H9 (cell line): Measurements from ENCODE around the gene EVI5L. TPM values are rescaled to one million over a fixed set of nuclear protein-coding genes. Genes with fewer than 3 reads are reported as not detected.

Experiments used
- DNase-seq: peaks from one replicate; pipeline ENCODE4 v3.0.0-alpha.2; 2017
- H2AFZ ChIP-seq: one replicate; pipeline ENCODE4 v1.6.1; 2013; ENCODE audit warnings: mild to moderate bottlenecking, low read length, control low read depth, moderate library complexity
- H2AK5ac ChIP-seq: 2 replicates; pipeline ENCODE4 v1.6.1; 2013; ENCODE audit warnings: low read length, control low read depth, mixed read lengths; ENCODE audit not compliant: insufficient read length
- H2BK120ac ChIP-seq: one replicate; pipeline ENCODE4 v1.6.1; 2013; ENCODE audit warnings: low read depth, mild to moderate bottlenecking, low read length, control low read depth, inconsistent platforms; ENCODE audit not compliant: poor library complexity, severe bottlenecking
- H2BK12ac ChIP-seq: 2 replicates; pipeline ENCODE4 v1.6.1; 2013; ENCODE audit warnings: low read length, control low read depth, mixed read lengths, low read depth; ENCODE audit not compliant: insufficient read length
- H2BK15ac ChIP-seq: 2 replicates; pipeline ENCODE4 v1.6.1; 2013; ENCODE audit warnings: low read depth, low read length, control low read depth
- H2BK20ac ChIP-seq: one replicate; pipeline ENCODE4 v1.6.1; 2013; ENCODE audit warnings: low read depth, mild to moderate bottlenecking, low read length, control low read depth, inconsistent platforms; ENCODE audit not compliant: poor library complexity, severe bottlenecking
- H2BK5ac ChIP-seq: 2 replicates; pipeline ENCODE4 v1.6.1; 2013; ENCODE audit warnings: low read length, control low read depth, mixed read lengths; ENCODE audit not compliant: insufficient read length
- H3K14ac ChIP-seq: 2 replicates; pipeline ENCODE4 v1.6.1; 2013; ENCODE audit warnings: low read length, control low read depth; ENCODE audit not compliant: insufficient read depth
- H3K18ac ChIP-seq: 2 replicates; pipeline ENCODE4 v1.6.1; 2013; ENCODE audit warnings: low read depth, mild to moderate bottlenecking, mixed read lengths, low read length, control low read depth; ENCODE audit not compliant: insufficient read length
- H3K23ac ChIP-seq: 2 replicates; pipeline ENCODE4 v1.6.1; 2013; ENCODE audit warnings: low read length, control low read depth, mixed read lengths, low read depth; ENCODE audit not compliant: insufficient read length
- H3K23me2 ChIP-seq: 2 replicates; pipeline ENCODE4 v1.6.1; 2013; ENCODE audit warnings: low read depth, mild to moderate bottlenecking, mixed read lengths, low read length, control low read depth; ENCODE audit not compliant: insufficient read length, poor library complexity, severe bottlenecking
- H3K27ac ChIP-seq: 2 replicates; pipeline ENCODE4 v1.5.1; 2013; ENCODE audit warnings: low read length, control low read depth, mixed read lengths, low read depth; ENCODE audit not compliant: insufficient read length
- H3K27me3 ChIP-seq: 2 replicates; pipeline ENCODE4 v1.6.1; 2013; ENCODE audit warnings: low read length, control low read depth, inconsistent platforms; ENCODE audit not compliant: insufficient read depth
- H3K4ac ChIP-seq: 2 replicates; pipeline ENCODE4 v1.6.1; 2013; ENCODE audit warnings: low read depth, mild to moderate bottlenecking, control low read depth, inconsistent platforms, low read length, moderate library complexity
- H3K4me1 ChIP-seq: 2 replicates; pipeline ENCODE4 v1.6.1; 2013; ENCODE audit warnings: low read length, control low read depth, inconsistent platforms; ENCODE audit not compliant: insufficient read depth
- H3K4me2 ChIP-seq: 2 replicates; pipeline ENCODE4 v1.6.1; 2013; ENCODE audit warnings: low read length, control low read depth, mixed read lengths; ENCODE audit not compliant: insufficient read length, insufficient read depth
- H3K56ac ChIP-seq: 2 replicates; pipeline ENCODE4 v1.6.1; 2013; ENCODE audit warnings: low read depth, mild to moderate bottlenecking, mixed read lengths, low read length, control low read depth; ENCODE audit not compliant: insufficient read length
- H3K79me1 ChIP-seq: 2 replicates; pipeline ENCODE4 v1.6.1; 2013; ENCODE audit warnings: low read depth, mild to moderate bottlenecking, moderate library complexity, low read length, control low read depth, inconsistent platforms; ENCODE audit not compliant: insufficient read depth, poor library complexity, severe bottlenecking
- H3K79me2 ChIP-seq: 2 replicates; pipeline ENCODE4 v1.6.1; 2013; ENCODE audit warnings: low read length, control low read depth, inconsistent platforms; ENCODE audit not compliant: insufficient read depth
- H3K9ac ChIP-seq: 2 replicates; pipeline ENCODE4 v1.6.1; 2013; ENCODE audit warnings: low read length, control low read depth, mixed read lengths; ENCODE audit not compliant: insufficient read length; ENCODE audit errors: extremely low read depth
- H3K9me3 ChIP-seq: one replicate; pipeline ENCODE4 v1.6.1; 2013; ENCODE audit warnings: low read depth, low read length, inconsistent platforms; ENCODE audit not compliant: control insufficient read depth
- H3T11ph ChIP-seq: one replicate; pipeline ENCODE4 v1.6.1; 2013; ENCODE audit warnings: mild to moderate bottlenecking, low read length, control low read depth, inconsistent platforms
- H4K20me1 ChIP-seq: one replicate; pipeline ENCODE4 v1.6.1; 2013; ENCODE audit not compliant: control insufficient read depth, insufficient read length, insufficient read depth
- H4K5ac ChIP-seq: 2 replicates; pipeline ENCODE4 v1.6.1; 2013; ENCODE audit warnings: low read depth, mild to moderate bottlenecking, mixed read lengths, low read length, control low read depth; ENCODE audit not compliant: insufficient read length
- H4K8ac ChIP-seq: replicated peaks from 2 replicates; pipeline ENCODE4 v1.6.1; 2013; ENCODE audit warnings: low read length, control low read depth, mixed read lengths, low read depth; ENCODE audit not compliant: insufficient read length
- H4K91ac ChIP-seq: 2 replicates; pipeline ENCODE4 v1.6.1; 2013; ENCODE audit warnings: low read depth, mild to moderate bottlenecking, moderate library complexity, mixed read lengths, low read length, control low read depth; ENCODE audit not compliant: insufficient read length
- H3K27ac Mint-ChIP-seq, 3 experiments: 2 replicates in 2 of 3; 3 replicates in 1 of 3; pipeline ENCODE4 v1.8.0; 2020 to 2021; ENCODE audit warnings: mixed read lengths in 3 of 3, mild to moderate bottlenecking in 1 of 3, moderate library complexity in 1 of 3
- H3K27me3 Mint-ChIP-seq: 2 replicates; pipeline ENCODE4 v1.8.0; 2021; ENCODE audit warnings: low read depth, mild to moderate bottlenecking, moderate library complexity, mixed read lengths
- H3K36me3 Mint-ChIP-seq, 3 experiments: 2 replicates in 2 of 3; 3 replicates in 1 of 3; pipeline ENCODE4 v1.8.0; 2020 to 2021; ENCODE audit warnings: low read depth in 3 of 3, mixed read lengths in 3 of 3; ENCODE audit not compliant: insufficient read depth in 1 of 3
- H3K4me1 Mint-ChIP-seq, 2 experiments: 2 replicates each; pipeline ENCODE4 v1.8.0; 2020; ENCODE audit warnings: mixed read lengths in 2 of 2
- H3K4me3 Mint-ChIP-seq, 2 experiments: 2 replicates in 1 of 2; 3 replicates in 1 of 2; pipeline ENCODE4 v1.8.0; 2020 to 2021; ENCODE audit warnings: mild to moderate bottlenecking in 2 of 2, mixed read lengths in 2 of 2, moderate library complexity in 1 of 2
- H3K9me3 Mint-ChIP-seq, 2 experiments: 2 replicates in 1 of 2; 3 replicates in 1 of 2; pipeline ENCODE4 v1.8.0; 2020; ENCODE audit warnings: mild to moderate bottlenecking in 2 of 2, mixed read lengths in 2 of 2, moderate library complexity in 1 of 2
- WGBS: extraction: QIAGEN DNeasy Blood & Tissue Kit; methylation state at CpG from one replicate; pipeline ENCODE4 v1.1.7; 2013; ENCODE audit warnings: missing lambda C conversion rate, low lambda C conversion rate, mixed read lengths; ENCODE audit not compliant: insufficient read length; ENCODE audit errors: extremely low coverage; 5-methylcytosine and 5-hydroxymethylcytosine counted together
- total RNA-seq: library from RNA; stranded (reverse); gene quantifications from 2 replicates; pipeline ENCODE4 v1.2.1, GENCODE V29; 2021
- TF ChIP-seq, protein P1 (sequence below): fragments of 200-600 bp; sonication (generic); conservative IDR thresholded peaks from 3 replicates; pipeline ENCODE4 v1.8.0; 2021; ENCODE audit warnings: antibody characterized with exemption, mild to moderate bottlenecking

EVI5L gene
- total RNA-seq, 1 experiment from 2014 or later: 7.1 TPM

- Histone ChIP-seq H3K9me3 (no peaks in the 10 kb centered on the region), H3K23me2 (peaks cover 22% of the 10 kb centered on the region), H3K9ac (no peak overlapping the region), H3K79me1 (no peaks in the 10 kb centered on the region), H2AK5ac (no peak overlapping the region), H3K27ac (no peak overlapping the region), H2AFZ (no peak overlapping the region), H3K4me2 (peak overlapping the region; percentile 40), H3K4me1 (no peaks in the 10 kb centered on the region; the same call in 1 of the 2 replicates), H2BK5ac (no peak overlapping the region), H3T11ph (no peak overlapping the region), H2BK20ac (no peak overlapping the region), H2BK15ac (no peak overlapping the region), H4K91ac (no peak overlapping the region), H4K20me1 (peaks cover 4% of the 10 kb centered on the region), H2BK120ac (no peak overlapping the region), H3K27me3 (peaks cover 1% of the 10 kb centered on the region; the same call in 1 of the 2 replicates), H4K8ac (no peak overlapping the region), H3K79me2 (no peaks in the 10 kb centered on the region), H3K56ac (no peak overlapping the region), H3K4ac (no peak overlapping the region), H3K23ac (no peak overlapping the region), H4K5ac (no peak overlapping the region), H3K14ac (no peak overlapping the region), H2BK12ac (no peak overlapping the region), H3K18ac (no peak overlapping the region)
- no peaks in the 10 kb centered on the region for H3K9me3 Mint-ChIP-seq
- peak overlapping the region in 1 of 3 experiments; percentile 39; a peak in 2 of 7 replicates for H3K27ac Mint-ChIP-seq
- WGBS: no CpG with 5 or more reads among the region's 30 CpGs
- TF ChIP-seq, protein P1, sequence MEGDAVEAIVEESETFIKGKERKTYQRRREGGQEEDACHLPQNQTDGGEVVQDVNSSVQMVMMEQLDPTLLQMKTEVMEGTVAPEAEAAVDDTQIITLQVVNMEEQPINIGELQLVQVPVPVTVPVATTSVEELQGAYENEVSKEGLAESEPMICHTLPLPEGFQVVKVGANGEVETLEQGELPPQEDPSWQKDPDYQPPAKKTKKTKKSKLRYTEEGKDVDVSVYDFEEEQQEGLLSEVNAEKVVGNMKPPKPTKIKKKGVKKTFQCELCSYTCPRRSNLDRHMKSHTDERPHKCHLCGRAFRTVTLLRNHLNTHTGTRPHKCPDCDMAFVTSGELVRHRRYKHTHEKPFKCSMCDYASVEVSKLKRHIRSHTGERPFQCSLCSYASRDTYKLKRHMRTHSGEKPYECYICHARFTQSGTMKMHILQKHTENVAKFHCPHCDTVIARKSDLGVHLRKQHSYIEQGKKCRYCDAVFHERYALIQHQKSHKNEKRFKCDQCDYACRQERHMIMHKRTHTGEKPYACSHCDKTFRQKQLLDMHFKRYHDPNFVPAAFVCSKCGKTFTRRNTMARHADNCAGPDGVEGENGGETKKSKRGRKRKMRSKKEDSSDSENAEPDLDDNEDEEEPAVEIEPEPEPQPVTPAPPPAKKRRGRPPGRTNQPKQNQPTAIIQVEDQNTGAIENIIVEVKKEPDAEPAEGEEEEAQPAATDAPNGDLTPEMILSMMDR: no peak
- H3K4me3 Mint-ChIP-seq: peak overlapping the region in 1 of 2 experiments; percentile 75; a peak in 2 of 5 replicates
- H3K36me3 Mint-ChIP-seq: peaks cover 0 to 6% (median 5%) of the 10 kb centered on the region in 3 experiments; a peak in 4 of 7 replicates
- peak; percentile 97 for DNase-seq
- peaks cover 34% of the 10 kb centered on the region for H3K27me3 Mint-ChIP-seq
- H3K4me1 Mint-ChIP-seq: peaks cover 21 to 45% of the 10 kb centered on the region in 2 experiments
These were observed 40.0 kb downstream of the EVI5L start for GRCh38 chr19:7869910-7870511.
